ENCODE results near the gene CRIP2.

DNA sequence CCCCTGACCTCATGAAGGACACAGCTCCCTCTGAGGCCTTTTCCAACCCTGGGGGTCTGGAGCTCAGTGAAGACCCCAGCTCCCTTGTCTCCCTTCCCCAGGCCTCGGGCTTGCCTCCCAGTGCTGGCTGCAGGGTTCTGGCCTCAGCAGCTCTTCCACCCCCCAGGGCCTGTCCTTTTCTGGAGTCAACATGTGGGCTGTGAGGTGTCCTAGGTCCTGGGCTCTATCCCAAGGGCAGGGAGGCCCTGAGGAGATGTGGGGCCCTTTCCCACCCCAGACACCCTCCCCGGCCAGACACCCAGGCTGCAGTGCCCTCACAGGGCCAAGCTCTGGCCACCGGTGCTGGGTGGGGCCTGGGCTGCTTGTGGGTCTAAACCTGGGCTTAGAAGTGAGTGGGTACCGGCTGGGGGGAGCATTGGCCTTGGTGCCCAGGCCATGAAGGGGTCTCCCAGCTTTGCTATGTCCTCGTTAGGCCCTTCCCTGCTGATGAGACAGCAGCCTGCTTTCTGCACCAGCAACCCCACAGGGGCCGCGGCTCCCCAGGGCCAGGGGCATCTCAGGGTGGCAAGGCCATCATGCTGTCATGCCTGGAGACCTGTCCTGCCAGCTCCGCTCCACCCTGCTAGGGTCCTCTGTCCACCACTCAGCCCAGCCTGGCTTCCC is 2.7 kb upstream of the CRIP2 start:
- TF ChIP-seq CTCF (IDR thresholded peaks at IDR 0.05; ENCODE audit: borderline replicate concordance, extremely low read depth, low read length, poor library complexity, severe bottlenecking): no peak
- TF ChIP-seq EZH2 (IDR thresholded peaks at IDR 0.05; ENCODE audit: borderline replicate concordance, low read depth, low read length, severe bottlenecking): no peak
